B cell (primary cell): Measurements from ENCODE around the gene ADGRF1.

Experiments
- EZH2 ChIP-seq: IDR thresholded peaks from 2 replicates; pipeline ENCODE4 v1.6.1; 2012; ENCODE audit warnings: borderline replicate concordance, low read depth, mild to moderate bottlenecking, moderate library complexity, low read length; ENCODE audit not compliant: insufficient read depth, poor library complexity, severe bottlenecking
- TF ChIP-seq, protein P1 (sequence below): fragments of 200-600 bp; IDR thresholded peaks from one replicate; pipeline ENCODE4 v1.8.0; 2022; ENCODE audit warnings: antibody characterized with exemption, mild to moderate bottlenecking

- TF ChIP-seq, protein P1, sequence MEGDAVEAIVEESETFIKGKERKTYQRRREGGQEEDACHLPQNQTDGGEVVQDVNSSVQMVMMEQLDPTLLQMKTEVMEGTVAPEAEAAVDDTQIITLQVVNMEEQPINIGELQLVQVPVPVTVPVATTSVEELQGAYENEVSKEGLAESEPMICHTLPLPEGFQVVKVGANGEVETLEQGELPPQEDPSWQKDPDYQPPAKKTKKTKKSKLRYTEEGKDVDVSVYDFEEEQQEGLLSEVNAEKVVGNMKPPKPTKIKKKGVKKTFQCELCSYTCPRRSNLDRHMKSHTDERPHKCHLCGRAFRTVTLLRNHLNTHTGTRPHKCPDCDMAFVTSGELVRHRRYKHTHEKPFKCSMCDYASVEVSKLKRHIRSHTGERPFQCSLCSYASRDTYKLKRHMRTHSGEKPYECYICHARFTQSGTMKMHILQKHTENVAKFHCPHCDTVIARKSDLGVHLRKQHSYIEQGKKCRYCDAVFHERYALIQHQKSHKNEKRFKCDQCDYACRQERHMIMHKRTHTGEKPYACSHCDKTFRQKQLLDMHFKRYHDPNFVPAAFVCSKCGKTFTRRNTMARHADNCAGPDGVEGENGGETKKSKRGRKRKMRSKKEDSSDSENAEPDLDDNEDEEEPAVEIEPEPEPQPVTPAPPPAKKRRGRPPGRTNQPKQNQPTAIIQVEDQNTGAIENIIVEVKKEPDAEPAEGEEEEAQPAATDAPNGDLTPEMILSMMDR = no peak
- no peak for TF ChIP-seq EZH2
Measured at GRCh38 chr6:47064274-47064673, 22.1 kb upstream of the ADGRF1 start.
